ENCODE measurements around the gene ALDH9A1. TPM values are rescaled to one million over a fixed set of nuclear protein-coding genes. Genes with fewer than 3 reads are reported as not detected.

The ALDH9A1 gene
- total RNA-seq, 4 donors from 2014 or later: 74.4 to 123 (median 98.4) TPM

- H3K4me3 ChIP-seq (ENCODE audit: low read depth, poor library complexity, severe bottlenecking): no peak overlapping the region
- 98% methylated on average over 1 of the region's 1 CpG for WGBS, 2 donors
- no peak for TF ChIP-seq CTCF (IDR thresholded peaks at IDR 0.05)
- TF ChIP-seq POLR2A (IDR thresholded peaks at IDR 0.05): no peak
- DNase-seq (ENCODE audit: low spot score in 2 of 2): no peak
- intact Hi-C loops (cut with DNase I; ENCODE audit: low total_unique reads): no loop called here
Measured at GRCh38 chr1:165675794-165676193, 22.6 kb downstream of the ALDH9A1 start.

DNA sequence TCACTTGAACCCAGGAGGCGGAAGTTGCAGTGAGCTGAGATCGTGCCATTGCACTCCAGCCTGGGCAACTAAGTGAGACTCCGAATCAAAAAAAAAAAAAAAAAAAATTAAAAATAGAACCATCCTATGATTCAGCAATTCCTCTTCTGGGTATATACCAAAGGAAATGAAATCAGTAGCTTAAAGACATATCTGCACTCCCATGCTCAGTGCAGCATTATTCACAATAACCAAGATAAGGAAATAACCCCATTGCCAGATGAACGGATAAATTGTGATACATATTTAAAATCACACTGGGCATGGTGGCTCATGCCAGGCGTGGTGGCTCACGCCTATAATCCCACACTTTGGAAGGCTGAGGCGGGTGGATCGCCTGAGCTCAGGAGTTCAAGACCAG, 23.8 kb downstream of the ALDH9A1 start:
- TF ChIP-seq POLR2A (IDR thresholded peaks at IDR 0.05) (no peak), CTCF (IDR thresholded peaks at IDR 0.05) (no peak)
- intact Hi-C loops (cut with DNase I; ENCODE audit: low total_unique reads): no loop called here
- no peak overlapping the region for H3K4me3 ChIP-seq (ENCODE audit: low read depth, poor library complexity, severe bottlenecking)
- 76 to 80% methylated on average over 8 of the region's 8 CpGs for WGBS, 2 donors
- no peak for DNase-seq (ENCODE audit: low spot score in 2 of 2)

DNA sequence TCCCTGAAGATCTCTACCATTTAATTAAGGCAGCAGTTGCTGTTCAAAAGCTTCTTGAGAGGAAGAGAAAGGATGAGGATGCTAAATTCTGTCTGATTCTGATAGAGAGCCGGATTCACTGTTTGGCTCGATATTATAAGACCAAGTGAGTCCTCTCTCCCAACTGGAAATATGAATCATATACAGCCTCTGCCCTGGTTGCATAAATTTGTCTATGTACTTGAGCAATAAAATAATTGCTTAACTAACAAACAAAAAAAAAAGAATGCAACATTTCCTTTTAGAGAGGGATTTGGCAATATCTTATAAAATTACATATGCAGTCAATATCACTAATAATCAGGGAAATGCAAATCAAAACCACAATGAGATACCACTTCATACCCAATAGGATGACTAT, 26.8 kb downstream of the ALDH9A1 start:
- DNase-seq (ENCODE audit: low spot score in 2 of 2): no peak
- WGBS, 2 donors: 64 to 83% methylated on average over 2 of the region's 2 CpGs
- intact Hi-C loops (cut with DNase I; ENCODE audit: low total_unique reads): no loop called here
- TF ChIP-seq POLR2A (IDR thresholded peaks at IDR 0.05) (no peak), CTCF (IDR thresholded peaks at IDR 0.05) (no peak)
- H3K4me3 ChIP-seq (ENCODE audit: low read depth, poor library complexity, severe bottlenecking): no peak overlapping the region

- TF ChIP-seq POLR2A (IDR thresholded peaks at IDR 0.05): no peak
- no peak for TF ChIP-seq CTCF (IDR thresholded peaks at IDR 0.05)
- intact Hi-C loops (cut with DNase I; ENCODE audit: low total_unique reads): no loop called here
- 86 to 93% methylated on average over 3 of the region's 3 CpGs for WGBS, 2 donors
- H3K4me3 ChIP-seq (ENCODE audit: low read depth, poor library complexity, severe bottlenecking): no peak overlapping the region
- no peak for DNase-seq (ENCODE audit: low spot score in 2 of 2)
Measured at GRCh38 chr1:165668184-165668583, 30.2 kb downstream of the ALDH9A1 start.

DNA sequence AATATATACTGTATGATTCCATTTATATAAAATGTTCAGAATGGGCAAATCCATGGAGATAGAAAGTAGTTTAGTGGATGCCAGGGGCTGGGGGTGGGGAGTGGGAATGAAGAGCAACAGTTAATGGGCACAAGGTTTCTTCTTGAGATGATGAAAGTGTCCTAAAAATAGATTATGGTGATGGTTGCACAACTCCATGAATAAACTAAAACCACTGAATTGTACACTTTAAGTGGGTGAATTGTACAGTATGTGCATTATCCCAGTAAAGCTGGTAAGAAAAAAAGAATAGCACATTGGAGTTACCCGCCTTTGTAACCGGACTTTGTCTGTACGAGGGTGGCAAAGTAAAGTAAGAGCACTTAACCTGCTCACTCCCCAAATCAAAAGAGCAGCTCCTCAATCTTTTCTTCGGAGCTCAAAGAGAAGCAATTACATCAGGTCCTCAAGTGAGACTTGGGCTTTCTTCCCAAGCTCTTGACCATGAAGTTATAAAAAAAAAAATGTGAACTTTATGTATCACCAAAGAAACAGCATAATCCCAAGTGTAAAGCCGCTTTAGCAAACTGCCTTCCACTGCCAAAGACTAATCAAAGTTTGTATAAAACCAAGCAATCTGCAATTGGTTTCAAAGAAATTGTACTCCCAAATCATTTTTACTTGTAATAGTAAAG, 32.1 kb downstream of the ALDH9A1 start:
- DNase-seq (ENCODE audit: low spot score in 2 of 2): no peak
- 71 to 91% methylated on average over 5 of the region's 5 CpGs for WGBS, 2 donors
- intact Hi-C loops (cut with DNase I; ENCODE audit: low total_unique reads): no loop called here
- no peak for TF ChIP-seq CTCF (IDR thresholded peaks at IDR 0.05)
- TF ChIP-seq POLR2A (IDR thresholded peaks at IDR 0.05): no peak
- no peak overlapping the region for H3K4me3 ChIP-seq (ENCODE audit: low read depth, poor library complexity, severe bottlenecking)

DNA sequence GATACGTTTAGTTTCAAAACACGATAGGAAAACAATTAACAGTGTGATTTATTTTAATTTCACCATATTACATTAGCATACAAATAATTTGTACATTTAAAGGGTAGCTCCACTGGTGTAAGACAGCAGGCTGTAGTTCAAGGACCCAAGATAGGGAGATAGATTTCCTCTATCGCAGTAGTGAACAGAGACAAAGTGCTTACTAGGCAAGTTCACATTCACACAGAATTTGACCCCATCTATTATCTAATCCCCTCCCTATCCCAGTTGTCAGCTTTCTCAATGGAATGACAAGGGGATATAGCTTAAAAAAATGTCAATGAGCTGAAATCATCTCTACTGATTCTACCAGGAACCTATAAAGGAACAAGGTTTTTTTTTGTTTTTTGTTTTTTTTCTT, 36.2 kb downstream of the ALDH9A1 start:
- intact Hi-C loops (cut with DNase I; ENCODE audit: low total_unique reads): no loop called here
- no peak for DNase-seq (ENCODE audit: low spot score in 2 of 2)

More for the DNA sequence above, 36.2 kb downstream of the ALDH9A1 start:
- WGBS, 2 donors: 83 to 86% methylated on average over 3 of the region's 3 CpGs
- H3K4me3 ChIP-seq (ENCODE audit: low read depth, poor library complexity, severe bottlenecking): no peak overlapping the region
- TF ChIP-seq CTCF (IDR thresholded peaks at IDR 0.05): no peak
- no peak for TF ChIP-seq POLR2A (IDR thresholded peaks at IDR 0.05)
